Epithelial cell of proximal tubule (primary cell): ENCODE results near the gene SNAI3. TPM values are rescaled to one million over a fixed set of nuclear protein-coding genes. Genes with fewer than 3 reads are reported as not detected.

Experiments used
- DNase-seq: peaks from one replicate; pipeline ENCODE4 v3.0.0-alpha.2; 2011; ENCODE audit warnings: low read depth
- H3K4me3 ChIP-seq: 2 replicates; pipeline ENCODE4 v1.5.1; 2011; ENCODE audit warnings: low read depth, mild to moderate bottlenecking, low read length
- CTCF ChIP-seq: conservative IDR thresholded peaks from 2 replicates; pipeline ENCODE4 v1.5.1; 2012; ENCODE audit warnings: low read depth, mild to moderate bottlenecking, low read length
- total RNA-seq: library from RNA; depleted of rRNA; stranded (reverse); fragments of >200 nt; gene quantifications from 2 replicates; pipeline ENCODE4 v1.2.3, GENCODE V29; 2015

The SNAI3 gene
- total RNA-seq, 1 donor from 2014 or later: 0.23 TPM

- no peak for DNase-seq
- no peak overlapping the region for H3K4me3 ChIP-seq
- TF ChIP-seq CTCF: no peak
These were observed 12.9 kb upstream of the SNAI3 start for GRCh38 chr16:88699180-88699579.

- no peak overlapping the region for H3K4me3 ChIP-seq
- no peak for DNase-seq
- TF ChIP-seq CTCF: no peak
These were observed 12.3 kb upstream of the SNAI3 start for GRCh38 chr16:88698646-88699045.

- H3K4me3 ChIP-seq: no peak overlapping the region
- no peak for DNase-seq
- TF ChIP-seq CTCF: peak; percentile 53
These were observed 11.7 kb upstream of the SNAI3 start for GRCh38 chr16:88697831-88698615.

GRCh38 chr16:88697116-88697830 is 11.0 kb upstream of the SNAI3 start:
- DNase-seq: no peak
- no peak for TF ChIP-seq CTCF
- H3K4me3 ChIP-seq: no peak overlapping the region

GRCh38 chr16:88696441-88696840 is 10.1 kb upstream of the SNAI3 start:
- no peak for TF ChIP-seq CTCF
- H3K4me3 ChIP-seq: no peak overlapping the region
- no peak for DNase-seq

GRCh38 chr16:88695753-88696152 is 9.4 kb upstream of the SNAI3 start:
- TF ChIP-seq CTCF: no peak
- H3K4me3 ChIP-seq: no peak overlapping the region
- no peak for DNase-seq
